CD14-positive monocyte (primary cell): ENCODE results near the gene GEMIN8. TPM values are rescaled to one million over a fixed set of nuclear protein-coding genes. Genes with fewer than 3 reads are reported as not detected.

ENCODE experiments used
- DNase-seq, 3 donors: peaks; one replicate each; pipeline ENCODE4 v3.0.0-alpha.2; 2011 to 2022
- H2AFZ ChIP-seq: 2 replicates; pipeline ENCODE4 v1.6.0; 2012; ENCODE audit warnings: mild to moderate bottlenecking, low read depth, low read length, inconsistent platforms; ENCODE audit not compliant: insufficient read depth, poor library complexity, severe bottlenecking
- H3K27ac ChIP-seq, 2 donors: 1 replicate in 1 of 2; 2 replicates in 1 of 2; pipeline ENCODE4 v1.5.1; 2012 to 2013; ENCODE audit warnings: low read length in 2 of 2, control low read depth in 1 of 2, inconsistent platforms in 1 of 2, low read depth in 1 of 2, mild to moderate bottlenecking in 1 of 2
- H3K27me3 ChIP-seq, 2 donors: one replicate each; pipeline versions ENCODE4 v1.6.0 to v1.6.1; 2011 to 2013; ENCODE audit warnings: low read length in 2 of 2; ENCODE audit not compliant: control insufficient read depth in 2 of 2, insufficient read depth in 2 of 2
- H3K36me3 ChIP-seq, 2 donors: replicated peaks in 1 of 2; 1 replicate in 1 of 2; 2 replicates in 1 of 2; pipeline versions ENCODE4 v1.5.1 to v1.6.1; 2012 to 2013; ENCODE audit warnings: low read length in 2 of 2, control low read depth in 1 of 2, inconsistent platforms in 1 of 2, mild to moderate bottlenecking in 1 of 2; ENCODE audit not compliant: insufficient read depth in 2 of 2, control insufficient read depth in 1 of 2
- H3K4me1 ChIP-seq, 2 donors: 1 replicate in 1 of 2; 2 replicates in 1 of 2; pipeline versions ENCODE4 v1.5.1 to v1.6.1; 2012 to 2013; ENCODE audit warnings: low read length in 2 of 2, control low read depth in 1 of 2, inconsistent platforms in 1 of 2, mild to moderate bottlenecking in 1 of 2, moderate library complexity in 1 of 2; ENCODE audit not compliant: insufficient read depth in 2 of 2, control insufficient read depth in 1 of 2
- H3K4me2 ChIP-seq: replicated peaks from 2 replicates; pipeline ENCODE3; 2012; ENCODE audit warnings: low read length, moderate library complexity, mild to moderate bottlenecking; ENCODE audit not compliant: poor library complexity, severe bottlenecking; ENCODE audit errors: extremely low read depth
- H3K4me3 ChIP-seq, 3 experiments: fragments of 200-600 bp in 1 of 3; sonication (generic) in 1 of 3; replicated peaks in 1 of 3; 1 replicate in 2 of 3; 2 replicates in 1 of 3; pipeline ENCODE4 v1.5.1; 2011 to 2013; ENCODE audit warnings: low read length in 3 of 3, mild to moderate bottlenecking in 3 of 3, control low read depth in 2 of 3, low read depth in 2 of 3, inconsistent platforms in 1 of 3, moderate library complexity in 1 of 3
- H3K79me2 ChIP-seq: 2 replicates; pipeline ENCODE4 v1.6.0; 2012; ENCODE audit warnings: mild to moderate bottlenecking, control low read depth, inconsistent platforms, low read length, moderate library complexity; ENCODE audit not compliant: insufficient read depth
- H3K9ac ChIP-seq: 2 replicates; pipeline ENCODE4 v1.6.0; 2017; ENCODE audit warnings: low read length, mild to moderate bottlenecking; ENCODE audit not compliant: insufficient read depth, poor library complexity, severe bottlenecking
- H3K9me3 ChIP-seq, 2 donors: replicated peaks in 1 of 2; 1 replicate in 1 of 2; 2 replicates in 1 of 2; pipeline versions ENCODE4 v1.5.1 to v1.6.1; 2012 to 2013; ENCODE audit warnings: low read length in 2 of 2, control low read depth in 1 of 2; ENCODE audit not compliant: control insufficient read depth in 1 of 2, insufficient read depth in 1 of 2
- H4K20me1 ChIP-seq: 2 replicates; pipeline ENCODE4 v1.6.0; 2012; ENCODE audit warnings: mild to moderate bottlenecking, low read length, control low read depth, moderate library complexity; ENCODE audit not compliant: insufficient read depth
- H3K27ac Mint-ChIP-seq, 7 donors: one replicate each; pipeline ENCODE4 v1.8.0; 2020; ENCODE audit warnings: mild to moderate bottlenecking in 7 of 7, mixed read lengths in 7 of 7, moderate library complexity in 6 of 7, inconsistent platforms in 2 of 7
- H3K27me3 Mint-ChIP-seq, 3 donors: one replicate each; pipeline ENCODE4 v1.8.0; 2021 to 2022; ENCODE audit warnings: low read depth in 3 of 3, mild to moderate bottlenecking in 3 of 3, mixed read lengths in 3 of 3, moderate library complexity in 3 of 3, inconsistent platforms in 1 of 3
- H3K36me3 Mint-ChIP-seq, 2 donors: one replicate each; pipeline ENCODE4 v1.8.0; 2020; ENCODE audit warnings: mixed read lengths in 2 of 2, inconsistent platforms in 1 of 2, mild to moderate bottlenecking in 1 of 2
- H3K4me1 Mint-ChIP-seq: one replicate; pipeline ENCODE4 v1.8.0; 2020; ENCODE audit warnings: mild to moderate bottlenecking, mixed read lengths
- H3K4me3 Mint-ChIP-seq, 2 donors: one replicate each; pipeline ENCODE4 v1.8.0; 2020; ENCODE audit warnings: mild to moderate bottlenecking in 2 of 2, mixed read lengths in 2 of 2, moderate library complexity in 1 of 2
- H3K9me3 Mint-ChIP-seq, 7 donors: one replicate each; pipeline ENCODE4 v1.8.0; 2020 to 2022; ENCODE audit warnings: mixed read lengths in 7 of 7, mild to moderate bottlenecking in 6 of 7, moderate library complexity in 6 of 7, inconsistent platforms in 2 of 7
- WGBS: methylation state at CpG from one replicate; pipeline ENCODE4 v1.1.5; 2013; ENCODE audit warnings: missing lambda C conversion rate; ENCODE audit not compliant: insufficient coverage; 5-methylcytosine and 5-hydroxymethylcytosine counted together
- intact Hi-C, 2 donors: fragments of 100-400 bp; cut with micrococcal nuclease; formaldehyde crosslinking; loops; one replicate each; pipeline versions ENCODE4 v1.15.0 to v1.15.1; 2023
- polyA plus RNA-seq, 3 donors: library from polyadenylated mRNA; depleted of rRNA in 1 of 3; unstranded in 2 of 3; stranded (reverse) in 1 of 3; fragments of 300-500 nt in 2 of 3; fragments of >200 nt in 1 of 3; fragmentation: Illumina TruSeq in 2 of 3; gene quantifications; 1 replicate in 2 of 3; 2 replicates in 1 of 3; pipeline ENCODE4 v1.2.3, GENCODE V29; 2012 to 2021
- TF ChIP-seq, protein P1 (sequence below): fragments of 200-600 bp; IDR thresholded peaks from one replicate; pipeline ENCODE4 v1.8.0; 2022; ENCODE audit warnings: antibody characterized with exemption, mild to moderate bottlenecking

GEMIN8 gene
- polyA plus RNA-seq, 3 donors, result 10.9 to 15.0 (median 12.6) TPM

DNA sequence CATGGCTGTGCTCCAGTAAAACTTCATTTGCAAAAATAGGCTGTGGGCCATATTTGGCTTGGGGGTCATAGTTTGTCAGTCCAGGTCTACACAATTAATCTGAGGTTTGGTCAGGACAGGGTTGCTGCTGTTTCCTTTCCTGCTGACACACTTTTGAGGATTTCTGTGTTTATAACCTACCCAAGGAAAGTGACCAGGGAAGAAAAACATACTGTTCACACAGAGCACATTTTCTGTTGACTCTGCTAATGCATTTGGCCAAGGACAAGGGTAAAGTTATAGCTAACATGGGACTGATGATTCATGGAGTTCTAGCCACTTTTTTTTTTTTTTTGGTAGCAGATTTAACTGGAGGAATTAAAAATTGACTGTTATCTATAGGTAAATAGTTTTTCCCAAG is 43.9 kb upstream of the GEMIN8 start:
- Histone ChIP-seq H3K4me3 (no peak overlapping the region), H3K9ac (no peak overlapping the region), H3K36me3 (no peaks in the 10 kb centered on the region), H3K4me2 (no peak overlapping the region), H3K27ac (no peak overlapping the region), H2AFZ (no peak overlapping the region), H3K4me1 (no peaks in the 10 kb centered on the region), H4K20me1 (no peaks in the 10 kb centered on the region), H3K79me2 (no peaks in the 10 kb centered on the region), H3K27me3 (peaks cover 0 to 13% of the 10 kb centered on the region in 2 donors), H3K9me3 (no peaks in the 10 kb centered on the region)
- Mint-ChIP-seq H3K9me3 (peaks cover 0 to 2% (median 0%) of the 10 kb centered on the region in 7 donors), H3K27ac (no peak overlapping the region), H3K27me3 (peaks cover 0 to 2% (median 0%) of the 10 kb centered on the region in 3 donors), H3K36me3 (no peaks in the 10 kb centered on the region), H3K4me1 (no peaks in the 10 kb centered on the region), H3K4me3 (no peak overlapping the region)
- intact Hi-C loops, result no loop called here
- TF ChIP-seq, protein P1, sequence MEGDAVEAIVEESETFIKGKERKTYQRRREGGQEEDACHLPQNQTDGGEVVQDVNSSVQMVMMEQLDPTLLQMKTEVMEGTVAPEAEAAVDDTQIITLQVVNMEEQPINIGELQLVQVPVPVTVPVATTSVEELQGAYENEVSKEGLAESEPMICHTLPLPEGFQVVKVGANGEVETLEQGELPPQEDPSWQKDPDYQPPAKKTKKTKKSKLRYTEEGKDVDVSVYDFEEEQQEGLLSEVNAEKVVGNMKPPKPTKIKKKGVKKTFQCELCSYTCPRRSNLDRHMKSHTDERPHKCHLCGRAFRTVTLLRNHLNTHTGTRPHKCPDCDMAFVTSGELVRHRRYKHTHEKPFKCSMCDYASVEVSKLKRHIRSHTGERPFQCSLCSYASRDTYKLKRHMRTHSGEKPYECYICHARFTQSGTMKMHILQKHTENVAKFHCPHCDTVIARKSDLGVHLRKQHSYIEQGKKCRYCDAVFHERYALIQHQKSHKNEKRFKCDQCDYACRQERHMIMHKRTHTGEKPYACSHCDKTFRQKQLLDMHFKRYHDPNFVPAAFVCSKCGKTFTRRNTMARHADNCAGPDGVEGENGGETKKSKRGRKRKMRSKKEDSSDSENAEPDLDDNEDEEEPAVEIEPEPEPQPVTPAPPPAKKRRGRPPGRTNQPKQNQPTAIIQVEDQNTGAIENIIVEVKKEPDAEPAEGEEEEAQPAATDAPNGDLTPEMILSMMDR, result no peak
- no peak for DNase-seq

DNA sequence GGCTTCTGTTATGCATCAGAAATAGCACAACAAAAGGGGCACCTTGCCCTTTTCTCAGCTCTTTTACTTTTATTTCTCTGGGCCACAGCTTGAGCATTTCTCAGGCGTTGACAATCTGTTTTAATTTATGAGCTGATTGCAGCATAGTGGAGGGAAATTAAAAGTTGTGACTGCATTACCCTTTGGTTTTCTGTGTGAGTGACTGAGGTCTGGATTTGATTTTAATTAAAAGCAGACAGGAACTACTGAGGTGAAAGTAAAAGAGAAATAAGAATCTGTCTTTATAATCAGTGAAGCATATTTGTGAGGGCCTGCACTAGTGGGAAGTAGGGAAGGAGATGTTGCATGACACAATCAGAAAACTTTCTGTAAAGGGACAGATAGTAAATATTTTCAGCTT is 43.4 kb upstream of the GEMIN8 start:
- Histone ChIP-seq H3K79me2 (no peaks in the 10 kb centered on the region), H4K20me1 (no peaks in the 10 kb centered on the region), H3K4me1 (no peaks in the 10 kb centered on the region), H3K9ac (no peak overlapping the region), H3K27ac (no peak overlapping the region), H3K4me3 (no peak overlapping the region), H3K36me3 (no peaks in the 10 kb centered on the region), H3K9me3 (no peaks in the 10 kb centered on the region), H2AFZ (no peak overlapping the region), H3K27me3 (peaks cover 0 to 10% of the 10 kb centered on the region in 2 donors), H3K4me2 (no peak overlapping the region)
- intact Hi-C loops, result no loop called here
- Mint-ChIP-seq H3K27ac (no peak overlapping the region), H3K27me3 (peaks cover 0 to 2% (median 0%) of the 10 kb centered on the region in 3 donors), H3K4me1 (no peaks in the 10 kb centered on the region), H3K9me3 (peaks cover 0 to 2% (median 0%) of the 10 kb centered on the region in 7 donors), H3K36me3 (no peaks in the 10 kb centered on the region), H3K4me3 (no peak overlapping the region)
- 20% methylated on average over 1 of the region's 1 CpG for WGBS
- DNase-seq, result no peak
- TF ChIP-seq, protein P1, result no peak
